HG02759 (cell line): ENCODE results near the gene BPIFB6.

Experiments
- ATAC-seq: cut with Tn5 transposase; IDR thresholded peaks from one replicate; pipeline ENCODE4 v1.9.1; 2021; ENCODE audit warnings: mild to moderate bottlenecking, moderate library complexity; ENCODE audit not compliant: unreplicated experiment

Gene BPIFB6, protein sequence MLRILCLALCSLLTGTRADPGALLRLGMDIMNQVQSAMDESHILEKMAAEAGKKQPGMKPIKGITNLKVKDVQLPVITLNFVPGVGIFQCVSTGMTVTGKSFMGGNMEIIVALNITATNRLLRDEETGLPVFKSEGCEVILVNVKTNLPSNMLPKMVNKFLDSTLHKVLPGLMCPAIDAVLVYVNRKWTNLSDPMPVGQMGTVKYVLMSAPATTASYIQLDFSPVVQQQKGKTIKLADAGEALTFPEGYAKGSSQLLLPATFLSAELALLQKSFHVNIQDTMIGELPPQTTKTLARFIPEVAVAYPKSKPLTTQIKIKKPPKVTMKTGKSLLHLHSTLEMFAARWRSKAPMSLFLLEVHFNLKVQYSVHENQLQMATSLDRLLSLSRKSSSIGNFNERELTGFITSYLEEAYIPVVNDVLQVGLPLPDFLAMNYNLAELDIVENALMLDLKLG

DNA sequence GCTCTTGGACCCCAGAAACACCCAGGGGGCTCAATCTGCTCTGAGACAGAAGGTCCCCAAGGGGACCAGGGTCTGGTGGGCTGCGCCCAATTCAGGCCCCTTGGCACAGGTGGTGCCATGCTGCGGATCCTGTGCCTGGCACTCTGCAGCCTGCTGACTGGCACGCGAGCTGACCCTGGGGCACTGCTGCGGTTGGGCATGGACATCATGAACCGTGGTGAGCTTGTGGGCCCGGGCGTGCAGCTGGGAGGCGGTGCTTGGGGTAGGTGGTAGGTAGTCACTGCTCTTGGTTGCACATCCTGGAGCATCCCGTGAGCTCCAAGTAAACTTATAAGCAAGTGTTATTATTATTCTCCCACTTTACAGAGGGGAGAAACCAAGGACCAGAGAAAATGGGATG, at the start of gene BPIFB6:
TSS of gene BPIFB6 (plus strand) at position 118 of the 400 bp plus-strand sequence. CDS start at position 118, 0 bp downstream.
- no peak for ATAC-seq

DNA sequence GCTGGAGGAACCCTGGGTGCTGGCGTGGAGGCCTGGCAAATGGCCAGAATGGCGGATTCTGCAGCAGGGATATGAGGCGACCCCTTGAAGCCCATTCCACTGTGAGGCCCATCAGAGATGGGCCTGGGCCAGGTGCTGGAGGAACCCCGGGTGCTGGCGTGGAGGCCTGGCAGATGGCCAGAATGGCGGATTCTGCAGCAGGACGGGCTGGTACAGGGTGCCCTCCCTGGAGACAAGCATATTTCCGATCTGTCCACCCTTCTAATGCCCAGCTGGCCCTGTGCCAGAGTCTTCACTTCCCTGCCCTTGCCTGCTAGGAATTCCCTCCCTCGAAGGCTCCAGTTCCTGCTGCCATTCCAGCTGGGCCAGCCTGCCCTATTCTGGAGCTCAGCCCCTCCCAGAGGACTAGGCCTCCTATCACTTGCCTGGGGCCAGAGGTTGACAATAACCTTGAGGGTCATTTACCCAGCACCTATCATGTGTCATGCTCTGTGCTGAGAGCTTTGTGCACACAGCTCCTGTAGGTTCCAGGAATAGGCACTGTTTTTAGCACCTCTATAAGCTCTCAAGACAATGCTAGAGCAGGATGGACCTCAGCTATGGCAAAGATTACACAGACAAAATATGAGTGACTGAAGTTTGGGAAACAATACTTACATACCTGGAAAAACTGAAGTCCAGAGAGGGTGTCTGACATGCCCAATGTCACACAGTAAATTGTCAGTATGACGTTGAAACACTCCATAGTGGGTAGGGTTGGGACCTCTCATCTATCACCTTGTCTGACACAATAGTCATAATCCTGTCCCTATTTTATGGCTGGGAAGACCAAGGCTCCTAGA, 48.6 kb upstream of the BPIFB6 start:
- ATAC-seq, result no peak

DNA sequence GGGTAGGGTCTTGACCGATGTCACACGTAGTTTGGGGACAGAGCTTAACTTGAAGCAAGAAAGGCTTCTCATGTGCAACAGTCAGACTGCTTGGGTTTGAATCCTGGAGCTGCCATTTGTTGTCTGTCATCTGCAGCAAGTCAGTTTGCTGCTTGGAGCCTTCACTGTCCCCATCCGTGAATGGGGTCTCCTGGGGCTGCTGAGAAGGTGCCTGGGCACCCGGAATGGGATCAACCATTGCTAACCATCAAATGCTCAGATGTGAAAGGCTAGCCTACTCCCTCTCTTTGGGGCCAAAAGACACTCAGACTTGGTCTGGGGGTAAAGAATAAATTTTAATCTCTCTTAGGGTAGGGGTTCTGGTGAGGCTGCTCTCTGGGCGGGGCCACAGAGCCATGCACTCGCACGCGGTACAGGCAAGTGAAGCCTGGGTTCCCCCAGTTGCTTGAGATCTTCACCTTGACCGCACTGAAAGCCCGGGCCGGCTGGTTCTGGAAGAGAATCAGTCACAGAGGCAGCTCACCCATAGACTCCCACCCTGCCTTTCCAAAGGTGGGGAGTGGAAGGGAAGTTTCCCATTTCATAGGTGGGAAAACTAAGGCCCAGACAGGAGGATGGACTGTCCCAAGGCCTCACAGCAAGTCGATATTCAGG, 47.9 kb upstream of the BPIFB6 start:
- ATAC-seq, result no peak

DNA sequence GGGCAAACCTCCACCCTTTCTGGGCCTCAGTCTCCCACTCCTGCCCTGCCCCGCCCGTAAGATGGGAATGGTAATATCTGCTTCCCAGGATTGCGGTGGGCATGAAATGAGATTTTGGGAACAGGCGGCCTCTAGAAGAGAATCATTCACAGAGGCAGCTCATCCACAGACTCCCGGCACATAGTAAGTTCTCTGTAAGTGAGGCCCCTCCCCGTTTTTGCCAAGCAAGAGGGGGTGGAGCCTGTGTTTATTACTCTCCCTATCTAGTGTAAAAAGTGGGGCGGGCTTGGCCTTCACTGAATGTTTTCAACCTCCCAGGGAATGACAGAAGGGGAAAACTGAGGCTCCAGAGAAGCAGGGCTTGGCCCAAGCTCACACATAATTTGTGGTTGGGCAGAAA, 47.3 kb upstream of the BPIFB6 start:
- no peak for ATAC-seq

DNA sequence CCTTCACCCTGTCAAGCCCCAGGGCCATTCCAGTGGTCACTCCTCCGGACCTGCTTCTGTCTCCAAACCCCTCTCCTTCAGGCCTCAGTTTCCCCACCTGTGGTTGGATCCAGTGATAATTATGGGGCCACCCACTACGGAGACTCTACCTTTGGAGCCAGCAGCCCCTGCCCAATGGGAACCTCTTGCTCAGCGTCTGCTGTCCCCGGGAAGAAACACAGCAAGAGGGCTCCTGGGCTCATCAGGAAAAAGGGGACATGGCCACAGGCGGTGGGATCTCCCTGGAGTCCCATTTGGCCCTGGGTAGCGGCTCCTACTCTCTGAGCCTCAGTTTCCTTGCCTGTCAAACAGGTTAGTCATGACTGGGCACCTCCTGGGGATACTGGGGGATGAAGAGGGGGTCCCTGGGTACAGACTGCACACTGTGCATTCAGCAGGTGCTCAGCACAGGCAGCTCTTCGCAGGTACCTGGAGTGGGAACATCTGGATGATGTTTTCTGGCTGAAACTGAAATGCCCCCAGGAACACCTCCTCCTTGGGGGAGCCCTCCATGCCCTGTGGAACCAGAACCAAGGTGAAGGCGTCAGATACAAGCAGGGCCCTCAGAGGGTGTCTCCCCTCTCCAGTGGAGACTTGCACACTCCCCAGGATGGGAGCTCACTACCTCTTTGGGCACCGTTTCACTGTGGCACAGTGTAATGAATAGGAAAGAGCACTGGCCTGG, 46.7 kb upstream of the BPIFB6 start:
- ATAC-seq, result no peak

DNA sequence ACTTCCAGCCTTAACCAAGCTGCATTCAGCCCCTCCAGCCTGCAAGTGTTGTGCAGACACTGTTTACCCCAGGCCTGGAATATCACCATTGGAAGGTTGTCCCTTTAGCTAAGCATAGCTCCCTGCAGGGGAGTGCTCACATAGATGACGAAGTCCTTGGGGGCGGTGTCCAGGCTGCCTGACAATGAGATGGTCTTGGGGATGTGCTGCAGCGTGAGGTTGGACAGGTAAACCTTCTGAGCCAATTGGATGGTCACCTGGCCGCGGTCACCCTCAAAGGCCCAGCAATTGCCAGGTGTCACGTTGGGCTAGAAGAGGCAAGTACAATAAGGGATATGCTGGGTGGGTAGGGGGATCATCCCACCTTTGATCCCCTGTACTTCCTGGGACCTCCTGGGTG, 45.9 kb upstream of the BPIFB6 start:
- ATAC-seq, result no peak

DNA sequence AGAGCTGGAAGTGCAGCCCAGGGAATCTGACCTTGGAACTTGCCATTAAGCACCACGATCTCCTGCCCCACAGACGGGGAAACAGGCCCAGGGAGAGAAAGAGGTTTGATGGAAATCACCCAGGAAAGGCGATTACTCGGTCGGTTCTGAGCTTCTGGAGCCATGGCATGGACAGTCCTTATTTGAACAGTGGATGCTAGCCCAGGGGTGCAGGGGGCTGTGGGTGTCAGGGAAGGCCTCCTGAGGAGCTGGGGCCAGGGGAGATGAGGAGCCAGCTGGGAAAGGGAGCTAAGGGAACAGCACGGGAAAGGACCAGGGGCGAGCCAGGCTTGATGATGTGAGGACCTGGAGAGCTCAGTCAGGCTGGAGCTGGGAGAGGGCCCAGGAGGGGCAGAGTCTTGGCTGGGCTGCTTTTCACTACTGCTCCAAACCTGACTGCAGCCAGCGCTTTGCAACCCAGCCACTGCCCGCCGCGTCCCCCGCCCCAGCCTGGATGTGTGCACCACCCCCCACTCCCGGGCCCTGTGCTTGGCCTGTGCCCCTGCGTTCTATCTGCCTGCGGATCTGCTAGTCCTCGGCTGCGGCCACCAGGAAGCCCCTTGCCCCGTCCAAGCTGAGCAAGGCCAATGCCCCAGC, 45.0 kb upstream of the BPIFB6 start:
- ATAC-seq, result no peak

DNA sequence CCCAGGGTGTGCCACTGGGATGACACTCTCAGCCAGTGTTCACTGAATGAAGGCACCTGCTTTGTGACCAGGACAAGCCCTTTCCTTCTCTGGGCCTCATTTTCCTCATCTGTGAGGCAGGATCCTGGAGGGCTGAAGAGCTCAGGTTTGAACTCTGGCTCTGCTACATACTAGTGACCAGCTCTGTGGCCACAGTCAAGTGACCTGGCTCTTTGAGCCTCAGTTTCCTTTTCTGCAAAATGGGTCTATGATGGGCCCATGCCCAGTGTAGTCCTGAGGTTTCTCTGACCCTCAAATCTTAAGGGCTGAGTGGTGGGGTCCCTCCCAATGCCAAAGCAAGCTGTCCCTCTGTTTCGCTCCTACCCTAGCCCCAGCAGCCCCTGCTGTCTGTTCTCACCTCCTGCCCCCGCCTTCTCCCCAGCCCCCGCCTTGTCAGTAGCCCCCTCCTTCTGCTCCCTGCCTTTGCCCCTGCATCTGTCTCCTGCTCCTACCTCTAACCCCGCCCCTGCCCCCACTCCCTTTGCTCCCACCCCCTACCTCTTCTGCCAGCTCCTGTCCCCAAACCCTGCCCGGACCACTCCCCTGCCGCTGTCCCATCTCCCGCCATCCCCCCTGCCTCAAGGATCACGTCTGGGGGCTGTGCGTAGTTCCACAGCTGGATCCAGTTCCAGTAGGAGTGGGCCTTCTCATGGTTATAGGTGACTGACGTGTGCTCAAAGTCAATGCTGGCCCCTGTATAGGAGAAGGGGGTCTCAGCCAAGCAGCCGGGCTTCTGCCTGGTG, 44.2 kb upstream of the BPIFB6 start:
- no peak for ATAC-seq

DNA sequence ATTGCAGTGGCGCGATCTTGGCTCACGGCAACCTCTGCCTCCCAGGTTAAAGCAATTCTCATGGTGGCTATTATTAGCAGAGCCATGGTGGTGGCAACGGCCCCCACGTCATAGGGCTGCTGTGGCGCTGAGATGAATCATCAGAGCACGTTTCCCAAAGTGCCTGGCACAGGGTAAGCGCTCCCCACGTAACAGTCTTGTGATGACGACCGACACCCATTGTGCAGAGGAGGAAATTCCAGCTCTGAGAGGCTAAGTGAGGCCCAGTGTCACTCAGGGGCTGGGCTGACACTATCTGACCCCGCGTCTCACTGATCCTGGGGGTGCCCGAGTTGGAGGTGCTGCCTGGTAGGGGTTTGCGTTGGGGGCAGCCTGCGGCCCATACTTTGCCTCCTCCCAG, 43.4 kb upstream of the BPIFB6 start:
- no peak for ATAC-seq

DNA sequence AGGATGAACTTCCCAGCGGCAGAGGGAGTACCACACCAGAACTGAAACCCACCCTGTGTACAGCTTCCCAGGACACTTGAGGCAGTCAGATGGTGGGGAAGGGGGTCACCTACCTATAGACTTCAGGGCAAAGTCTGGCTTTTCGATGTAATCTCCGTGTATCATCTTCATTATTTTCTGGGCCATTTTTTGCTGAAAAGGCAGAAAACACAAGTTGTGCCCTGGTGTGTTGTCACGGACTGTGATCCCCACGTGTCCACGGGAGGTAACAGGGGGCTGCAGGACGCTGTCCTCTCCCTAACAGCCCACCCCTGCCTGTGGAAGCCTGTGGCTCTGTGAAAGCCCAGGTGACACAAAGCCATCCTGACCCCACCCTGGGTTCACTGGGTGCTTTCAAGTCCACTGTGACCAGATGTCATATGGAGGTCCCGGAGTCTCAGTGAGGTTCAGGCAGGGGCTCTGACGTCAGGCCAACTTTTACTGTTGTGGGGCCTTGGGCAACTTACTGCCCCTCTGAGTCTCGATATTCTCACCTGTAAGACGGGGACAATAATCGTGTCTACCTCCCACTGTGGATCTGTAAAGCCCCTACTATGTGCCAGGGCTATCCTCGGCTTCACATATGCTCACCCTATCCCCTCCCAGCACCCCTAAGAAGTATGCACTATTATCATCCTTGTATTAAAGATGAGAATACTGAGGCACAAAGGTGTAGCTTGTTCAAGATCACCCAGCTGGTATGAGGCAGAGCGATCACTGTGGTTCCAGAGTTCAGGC, 41.8 kb upstream of the BPIFB6 start:
- no peak for ATAC-seq

DNA sequence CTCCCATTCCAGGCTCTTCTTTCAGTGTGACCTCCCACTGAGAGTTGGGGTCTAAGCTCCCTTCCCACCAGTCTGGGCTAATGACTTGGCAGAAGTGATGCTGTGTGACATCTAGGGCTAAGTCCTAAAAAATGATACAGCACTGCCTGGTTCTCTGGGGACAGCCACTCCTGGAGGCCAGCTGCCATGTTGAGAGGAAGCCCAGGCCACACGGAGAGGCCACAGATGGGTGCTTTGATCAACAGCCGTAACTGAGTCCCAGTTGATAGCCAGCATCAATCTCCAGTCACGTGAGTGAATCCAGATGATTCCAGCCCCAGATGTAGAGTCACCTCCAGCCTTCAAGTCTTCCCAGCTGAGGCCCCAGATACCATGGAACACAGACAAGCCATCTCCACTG, 41.0 kb upstream of the BPIFB6 start:
- ATAC-seq, result no peak

DNA sequence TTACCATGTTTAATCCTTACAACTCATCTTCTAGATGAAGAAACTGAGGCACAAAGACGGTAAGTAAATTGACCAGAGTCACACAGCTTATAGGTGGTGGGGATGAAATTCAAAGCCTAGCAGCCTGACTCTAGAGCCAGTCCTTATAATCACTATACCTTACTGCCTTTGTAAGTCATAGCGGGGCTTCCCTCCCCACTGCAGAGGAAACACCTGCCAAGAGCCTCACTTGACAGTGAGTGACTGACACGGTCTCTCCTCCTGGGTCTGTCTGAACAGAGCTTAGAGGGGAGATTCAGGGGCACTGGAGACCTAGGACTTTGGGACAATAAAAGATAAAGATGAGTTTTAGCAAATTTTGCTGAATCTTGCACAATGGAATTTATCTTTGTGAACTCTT, 40.1 kb upstream of the BPIFB6 start:
- no peak for ATAC-seq

DNA sequence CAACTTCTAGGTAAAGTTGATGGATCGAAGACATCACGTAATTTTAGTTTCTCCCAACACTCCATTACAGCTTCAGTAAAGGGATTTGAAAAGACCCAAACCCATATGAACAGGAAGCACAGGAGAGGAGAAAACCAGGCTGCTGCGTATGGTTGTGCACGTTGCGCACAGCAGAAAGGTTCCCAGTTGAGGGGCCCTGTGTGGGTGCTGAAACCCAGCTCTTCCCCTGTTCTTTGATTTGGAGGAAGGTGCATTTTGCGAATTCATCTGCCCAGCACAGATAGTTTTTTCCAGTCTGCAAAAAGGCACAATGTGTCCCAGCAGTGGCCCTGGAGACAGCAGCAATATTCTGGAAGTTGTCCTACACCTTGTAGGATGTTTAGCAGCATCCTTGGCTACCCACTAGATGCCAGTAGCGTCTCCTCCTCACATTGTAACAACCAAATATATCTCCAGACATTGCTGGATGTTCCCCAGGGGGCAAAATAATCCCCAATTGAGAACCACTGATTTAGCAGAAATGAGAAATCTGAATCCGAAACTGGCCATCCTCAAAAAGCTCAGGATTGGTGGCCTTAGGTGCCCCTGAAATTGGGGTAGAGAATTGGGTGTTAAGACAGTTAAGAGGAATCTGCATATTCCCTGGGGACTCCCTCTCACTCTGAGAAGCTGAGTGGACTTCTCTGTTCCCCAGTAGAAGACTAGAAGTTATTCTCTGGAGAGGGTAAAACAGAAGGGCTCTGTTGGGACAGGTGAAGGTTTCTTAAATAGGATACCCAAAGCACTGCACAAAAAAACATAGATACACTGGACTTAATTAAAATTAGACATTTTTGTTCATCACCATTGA, 39.4 kb upstream of the BPIFB6 start:
- no peak for ATAC-seq

DNA sequence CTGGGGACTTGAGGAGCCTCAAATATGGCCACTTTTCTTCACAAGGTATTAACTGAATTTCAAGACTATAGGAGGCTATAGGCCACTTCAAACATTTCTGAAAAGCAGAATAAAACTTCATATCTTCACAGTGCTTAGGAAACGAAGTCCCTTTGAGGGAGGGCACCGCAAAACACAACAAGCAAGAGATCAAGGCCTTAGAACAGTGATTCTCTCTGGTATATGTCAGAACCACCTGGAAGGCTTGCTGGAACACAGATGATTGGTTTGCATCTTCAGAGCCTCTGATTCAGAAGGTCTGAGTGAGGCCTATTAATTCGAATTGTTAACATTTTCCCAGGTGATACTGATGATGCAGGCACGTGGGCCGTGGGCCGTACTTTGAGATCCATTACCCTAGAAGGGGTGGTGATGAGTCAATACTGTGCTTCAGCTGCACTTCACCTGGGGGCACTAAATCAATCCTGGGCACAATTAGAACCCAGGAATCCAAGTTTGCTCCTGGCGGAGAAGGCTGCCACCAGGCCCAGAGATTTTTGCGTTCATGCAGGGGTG, 37.9 kb upstream of the BPIFB6 start:
- no peak for ATAC-seq

DNA sequence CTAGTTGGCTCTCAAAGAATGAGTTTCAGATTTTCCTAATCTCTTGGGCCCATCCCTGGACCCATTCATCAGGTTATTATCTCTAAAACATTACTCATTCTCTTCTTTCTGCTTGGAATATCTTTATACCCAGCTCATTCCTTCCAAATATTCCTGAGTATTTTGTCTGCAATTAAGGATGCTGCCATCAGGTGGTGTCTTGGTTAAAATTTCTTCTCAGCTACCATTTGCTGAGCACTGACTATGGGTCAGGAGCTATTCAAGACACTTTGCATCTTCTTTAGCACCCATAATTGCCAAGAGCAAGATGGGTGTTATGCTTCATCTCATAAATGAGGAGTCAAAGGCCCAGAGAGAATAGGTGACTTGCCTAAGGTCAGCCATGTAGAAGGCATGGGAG, 35.6 kb upstream of the BPIFB6 start:
- no peak for ATAC-seq

DNA sequence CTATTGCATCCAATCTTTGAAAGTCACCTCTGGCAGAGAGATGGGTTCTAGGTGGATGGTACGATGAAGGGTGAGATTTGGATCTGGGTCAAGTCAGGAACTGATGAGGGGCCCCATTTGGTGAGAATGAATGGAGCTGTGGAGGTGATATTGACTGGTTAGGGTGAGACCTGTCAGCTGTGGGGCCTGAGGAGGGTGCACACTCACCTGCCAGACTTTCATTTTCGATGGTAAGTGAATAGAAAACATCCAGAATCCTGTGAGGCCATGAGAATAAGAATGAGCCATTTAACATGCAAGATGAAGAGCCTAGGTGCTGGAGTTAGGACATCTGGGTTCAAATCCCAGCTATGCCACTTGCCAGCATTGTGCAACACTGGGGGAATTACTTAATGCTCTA, 34.0 kb upstream of the BPIFB6 start:
- ATAC-seq, result no peak

DNA sequence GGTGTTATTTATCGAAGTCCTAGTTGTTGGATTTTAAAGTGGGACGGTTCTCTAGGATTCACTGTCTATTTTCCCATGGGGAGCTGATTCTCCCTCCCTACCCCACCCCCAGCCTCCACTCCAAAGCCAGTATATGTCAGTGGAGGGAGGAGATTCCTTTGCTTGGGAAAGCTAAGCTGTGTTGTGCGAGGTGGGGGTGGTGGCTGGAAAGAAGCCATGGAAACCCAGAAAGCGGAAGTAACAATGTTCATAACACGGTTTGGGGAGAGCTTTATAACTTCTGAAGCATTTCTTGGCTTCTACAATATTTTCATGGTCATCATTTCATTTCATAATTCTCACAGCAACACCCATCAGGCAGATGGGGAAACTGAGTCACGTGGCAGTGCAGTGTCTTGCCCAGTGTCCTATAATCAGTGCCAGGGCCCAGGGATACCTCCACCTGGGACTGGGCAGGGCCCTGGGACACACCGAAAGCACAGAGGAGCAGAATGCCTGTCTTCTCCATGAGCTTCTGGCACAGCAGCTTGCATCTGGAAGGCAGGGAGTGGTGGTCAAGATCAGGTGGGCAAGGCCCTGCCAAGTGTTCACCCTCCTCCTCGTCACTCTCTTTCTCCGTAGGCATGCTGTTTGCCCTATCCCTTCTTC, 31.7 kb upstream of the BPIFB6 start:
- ATAC-seq, result no peak
